Mesenchymal stem cell (in vitro differentiated cells and primary cell): ENCODE data around the gene PLN.

Source experiments
- DNase-seq: peaks from one replicate; pipeline ENCODE4 v3.0.0-alpha.2; 2013
- H2AFZ ChIP-seq: one replicate; pipeline ENCODE4 v1.6.1; 2013; ENCODE audit warnings: low read depth, mild to moderate bottlenecking, control low read depth, inconsistent platforms, low read length, moderate library complexity
- H2AK5ac ChIP-seq: 2 replicates; pipeline ENCODE4 v1.6.1; 2013; ENCODE audit warnings: low read length, moderate library complexity, mild to moderate bottlenecking, inconsistent platforms; ENCODE audit not compliant: severe bottlenecking
- H2BK120ac ChIP-seq: one replicate; pipeline ENCODE4 v1.6.1; 2013; ENCODE audit warnings: low read depth, mild to moderate bottlenecking, inconsistent platforms, low read length, moderate library complexity
- H2BK12ac ChIP-seq, 2 experiments: one replicate each; pipeline ENCODE4 v1.6.1; 2013; ENCODE audit warnings: inconsistent platforms in 2 of 2, low read length in 2 of 2, mild to moderate bottlenecking in 2 of 2, moderate library complexity in 2 of 2, control low read depth in 1 of 2
- H2BK15ac ChIP-seq: one replicate; pipeline ENCODE4 v1.6.1; 2013; ENCODE audit warnings: mild to moderate bottlenecking, low read depth, inconsistent platforms; ENCODE audit not compliant: poor library complexity, severe bottlenecking
- H2BK5ac ChIP-seq: 2 replicates; pipeline ENCODE4 v1.6.1; 2013; ENCODE audit warnings: low read depth, mild to moderate bottlenecking, low read length, control low read depth, inconsistent platforms; ENCODE audit not compliant: poor library complexity, severe bottlenecking
- H3K14ac ChIP-seq, 2 experiments: one replicate each; pipeline ENCODE4 v1.6.1; 2013; ENCODE audit warnings: inconsistent platforms in 2 of 2, low read length in 2 of 2, control low read depth in 1 of 2, mild to moderate bottlenecking in 1 of 2, moderate library complexity in 1 of 2
- H3K18ac ChIP-seq, 2 experiments: one replicate each; pipeline ENCODE4 v1.6.1; 2013; ENCODE audit warnings: inconsistent platforms in 2 of 2, low read length in 2 of 2, control low read depth in 1 of 2, low read depth in 1 of 2, mild to moderate bottlenecking in 1 of 2
- H3K23ac ChIP-seq, 2 experiments: one replicate each; pipeline ENCODE4 v1.6.1; 2013; ENCODE audit warnings: inconsistent platforms in 2 of 2, low read length in 2 of 2, mild to moderate bottlenecking in 2 of 2, moderate library complexity in 2 of 2, control low read depth in 1 of 2
- H3K27ac ChIP-seq: 2 replicates; pipeline ENCODE4 v1.5.1; 2013; ENCODE audit warnings: mild to moderate bottlenecking, moderate library complexity, low read length, control low read depth, inconsistent platforms; ENCODE audit not compliant: poor library complexity, severe bottlenecking
- H3K27me3 ChIP-seq, 2 experiments: 2 replicates each; pipeline versions ENCODE4 v1.6.1 to v1.7.0; 2013; ENCODE audit warnings: low read length in 2 of 2, mild to moderate bottlenecking in 2 of 2, moderate library complexity in 2 of 2, control low read depth in 1 of 2, inconsistent platforms in 1 of 2; ENCODE audit not compliant: control insufficient read depth in 1 of 2, insufficient read depth in 1 of 2
- H3K36me3 ChIP-seq, 2 experiments: 2 replicates each; pipeline versions ENCODE4 v1.6.1 to v1.7.0; 2013; ENCODE audit warnings: low read length in 2 of 2, control low read depth in 1 of 2, inconsistent platforms in 1 of 2, low read depth in 1 of 2, mild to moderate bottlenecking in 1 of 2; ENCODE audit not compliant: insufficient read depth in 2 of 2, control insufficient read depth in 1 of 2
- H3K4ac ChIP-seq, 2 experiments: one replicate each; pipeline ENCODE4 v1.6.1; 2013; ENCODE audit warnings: inconsistent platforms in 2 of 2, low read length in 2 of 2, mild to moderate bottlenecking in 2 of 2, moderate library complexity in 2 of 2, control low read depth in 1 of 2, low read depth in 1 of 2
- H3K4me1 ChIP-seq: 2 replicates; pipeline ENCODE4 v1.6.1; 2013; ENCODE audit warnings: low read depth, low read length, control low read depth; ENCODE audit not compliant: control insufficient read depth, insufficient read depth
- H3K4me2 ChIP-seq: 2 replicates; pipeline ENCODE4 v1.6.1; 2013; ENCODE audit warnings: low read length, mild to moderate bottlenecking, inconsistent platforms; ENCODE audit not compliant: poor library complexity, severe bottlenecking
- H3K4me3 ChIP-seq, 2 experiments: 2 replicates each; pipeline versions ENCODE4 v1.5.1 to v1.7.0; 2013; ENCODE audit warnings: low read length in 2 of 2, mild to moderate bottlenecking in 2 of 2, control low read depth in 1 of 2, low read depth in 1 of 2; ENCODE audit not compliant: insufficient read depth in 1 of 2
- H3K79me1 ChIP-seq: replicated peaks from 2 replicates; pipeline ENCODE4 v1.6.1; 2013; ENCODE audit warnings: mild to moderate bottlenecking, control low read depth, low read length, inconsistent platforms; ENCODE audit not compliant: poor library complexity, severe bottlenecking
- H3K9ac ChIP-seq: 2 replicates; pipeline ENCODE4 v1.7.0; 2013; ENCODE audit warnings: mild to moderate bottlenecking, low read length, moderate library complexity
- H3K9me3 ChIP-seq: 2 replicates; pipeline ENCODE4 v1.7.0; 2013; ENCODE audit warnings: mild to moderate bottlenecking, low read length; ENCODE audit not compliant: control insufficient read depth
- H4K8ac ChIP-seq: one replicate; pipeline ENCODE4 v1.6.1; 2013; ENCODE audit warnings: inconsistent platforms, mild to moderate bottlenecking, low read length, moderate library complexity
- H4K91ac ChIP-seq: one replicate; pipeline ENCODE4 v1.6.1; 2013; ENCODE audit warnings: mild to moderate bottlenecking, low read length, inconsistent platforms
- WGBS: methylation state at CpG from one replicate; pipeline ENCODE4 v1.1.7; 2013; ENCODE audit warnings: mixed read lengths; 5-methylcytosine and 5-hydroxymethylcytosine counted together

Gene PLN

DNA sequence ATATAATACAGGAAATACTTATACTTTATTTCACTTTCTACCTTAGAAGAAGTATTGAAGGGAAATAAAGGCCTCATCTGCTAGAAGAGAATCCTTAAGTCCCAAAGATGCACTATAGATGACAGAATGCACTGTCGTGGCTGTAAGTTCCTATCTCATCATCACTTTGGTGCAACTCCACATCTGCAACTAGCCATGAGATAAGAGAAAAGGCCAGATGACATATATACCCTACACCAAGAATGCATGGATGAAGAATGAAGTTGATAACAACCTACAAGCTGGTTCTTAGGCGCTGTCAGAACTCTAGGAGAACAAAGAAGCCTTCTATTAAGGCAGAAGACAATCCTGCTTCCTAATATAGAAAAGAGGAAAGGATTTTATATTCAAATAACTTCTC lies 11.6 kb upstream of the PLN start:
- Histone ChIP-seq H2AFZ (no peak overlapping the region), H4K8ac (no peak overlapping the region), H2BK120ac (no peak overlapping the region), H3K4ac (peak overlapping the region in 1 of 2 experiments; percentile 37), H3K14ac (no peak overlapping the region), H3K4me2 (no peak overlapping the region), H2BK12ac (no peak overlapping the region), H4K91ac (no peak overlapping the region), H2AK5ac (no peak overlapping the region), H3K4me3 (no peak overlapping the region), H3K27me3 (no peaks in the 10 kb centered on the region), H3K9me3 (peaks cover under 1% of the 10 kb centered on the region), H2BK15ac (no peak overlapping the region), H3K23ac (no peak overlapping the region), H3K36me3 (no peaks in the 10 kb centered on the region), H3K4me1 (no peaks in the 10 kb centered on the region), H3K18ac (no peak overlapping the region), H3K79me1 (peaks cover 7% of the 10 kb centered on the region), H3K27ac (no peak overlapping the region), H2BK5ac (no peak overlapping the region), H3K9ac (no peak overlapping the region)
- no peak for DNase-seq
- 78% methylated on average over 2 of the region's 2 CpGs for WGBS

GRCh38 chr6:118537574-118537973 lies 10.5 kb upstream of the PLN start:
- 67% methylated on average over 1 of the region's 2 CpGs for WGBS
- no peak overlapping the region for H2AFZ ChIP-seq
- H2BK120ac ChIP-seq = no peak overlapping the region
- H3K36me3 ChIP-seq = no peaks in the 10 kb centered on the region
- H2BK5ac ChIP-seq = no peak overlapping the region
- peak; percentile 37 for DNase-seq
- H2BK15ac ChIP-seq = no peak overlapping the region
- no peak overlapping the region for H3K14ac ChIP-seq
- no peaks in the 10 kb centered on the region for H3K9me3 ChIP-seq
- H4K8ac ChIP-seq = no peak overlapping the region
- H3K9ac ChIP-seq = no peak overlapping the region
- no peaks in the 10 kb centered on the region for H3K4me1 ChIP-seq
- peaks cover 5% of the 10 kb centered on the region for H3K79me1 ChIP-seq
- H4K91ac ChIP-seq = no peak overlapping the region
- H3K4me3 ChIP-seq = no peak overlapping the region
- H2AK5ac ChIP-seq = no peak overlapping the region
- no peak overlapping the region for H2BK12ac ChIP-seq
- no peaks in the 10 kb centered on the region for H3K27me3 ChIP-seq
- H3K4me2 ChIP-seq = no peak overlapping the region
- no peak overlapping the region for H3K4ac ChIP-seq
- H3K18ac ChIP-seq = no peak overlapping the region
- no peak overlapping the region for H3K27ac ChIP-seq
- no peak overlapping the region for H3K23ac ChIP-seq

DNA sequence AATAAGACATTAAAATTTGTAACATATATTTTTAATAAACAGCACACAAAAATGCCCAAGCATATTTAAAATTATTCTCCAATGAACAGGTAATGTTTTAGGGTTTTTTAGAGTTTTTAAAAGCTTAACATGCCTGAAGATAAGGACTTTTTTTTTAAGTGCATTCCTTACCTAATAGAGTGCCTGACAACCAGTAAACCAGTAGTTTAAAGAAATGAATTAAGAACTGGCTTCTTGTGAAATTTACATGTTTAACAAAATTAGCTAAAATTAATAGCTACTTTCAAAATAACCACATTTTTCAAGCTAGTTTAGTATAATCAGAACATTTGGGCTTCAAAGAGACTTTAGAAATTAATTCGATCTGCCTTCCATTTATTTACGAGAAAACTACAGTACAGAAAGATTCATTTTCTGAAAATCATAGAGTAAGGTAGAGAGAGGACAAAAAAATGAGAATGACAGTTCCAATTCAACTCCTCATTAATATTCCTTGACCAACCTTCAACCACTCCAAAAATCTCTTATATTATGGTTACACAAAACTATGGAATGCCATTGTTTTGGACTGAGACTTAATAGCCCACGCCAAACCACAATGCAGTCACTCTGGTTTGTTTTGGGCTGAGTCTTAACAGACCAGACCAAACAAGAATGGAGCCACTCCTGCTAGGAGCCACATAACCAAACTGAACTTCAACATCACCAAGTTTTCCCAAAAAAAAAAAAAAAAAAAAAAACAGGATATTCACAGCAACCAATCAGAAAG lies 5.7 kb upstream of the PLN start:
- H2BK15ac ChIP-seq = no peak overlapping the region
- no peak overlapping the region for H2AFZ ChIP-seq
- no peak overlapping the region for H3K18ac ChIP-seq
- no peak overlapping the region for H3K14ac ChIP-seq
- no peak overlapping the region for H3K9ac ChIP-seq
- H2BK12ac ChIP-seq = no peak overlapping the region
- no peaks in the 10 kb centered on the region for H3K9me3 ChIP-seq
- H3K4ac ChIP-seq = no peak overlapping the region
- no peak overlapping the region for H3K23ac ChIP-seq
- no peak overlapping the region for H4K8ac ChIP-seq
- WGBS = 89% methylated on average over 1 of the region's 3 CpGs
- no peak for DNase-seq
- H3K79me1 ChIP-seq = no peaks in the 10 kb centered on the region
- no peak overlapping the region for H4K91ac ChIP-seq
- no peak overlapping the region for H2BK120ac ChIP-seq
- no peak overlapping the region for H3K4me3 ChIP-seq
- no peak overlapping the region for H2AK5ac ChIP-seq
- H3K36me3 ChIP-seq = no peaks in the 10 kb centered on the region
- no peaks in the 10 kb centered on the region for H3K27me3 ChIP-seq
- H2BK5ac ChIP-seq = no peak overlapping the region
- no peak overlapping the region for H3K27ac ChIP-seq
- no peaks in the 10 kb centered on the region for H3K4me1 ChIP-seq
- H3K4me2 ChIP-seq = no peak overlapping the region

DNA sequence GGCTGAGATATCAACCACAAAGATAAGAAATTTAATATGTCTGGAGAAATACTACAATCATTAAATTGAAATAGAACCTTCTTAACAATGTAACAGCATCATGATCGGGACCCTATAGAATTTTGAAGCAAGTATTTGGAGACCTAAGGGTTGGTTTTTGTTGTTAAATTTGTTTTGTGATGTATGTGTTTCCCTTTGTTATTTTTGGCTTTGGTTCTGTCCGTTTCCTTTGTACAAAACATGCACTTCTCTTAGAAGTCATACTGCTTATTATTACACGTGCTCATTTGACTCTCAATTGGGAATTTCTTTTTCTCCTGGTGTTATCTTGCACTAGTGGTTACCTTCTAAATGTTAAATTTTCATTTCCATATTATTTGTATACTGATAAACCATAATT lies 4.0 kb upstream of the PLN start:
- Histone ChIP-seq H3K18ac (no peak overlapping the region), H3K23ac (no peak overlapping the region), H3K9me3 (no peaks in the 10 kb centered on the region), H2AFZ (no peak overlapping the region), H3K14ac (no peak overlapping the region), H3K4me1 (no peaks in the 10 kb centered on the region), H2BK15ac (no peak overlapping the region), H3K27ac (no peak overlapping the region), H3K9ac (no peak overlapping the region), H2BK120ac (no peak overlapping the region), H2BK12ac (no peak overlapping the region), H3K36me3 (no peaks in the 10 kb centered on the region), H4K8ac (no peak overlapping the region), H3K4me3 (no peak overlapping the region), H3K4me2 (no peak overlapping the region), H3K4ac (no peak overlapping the region), H2AK5ac (no peak overlapping the region), H2BK5ac (no peak overlapping the region), H3K79me1 (no peaks in the 10 kb centered on the region), H4K91ac (no peak overlapping the region), H3K27me3 (no peaks in the 10 kb centered on the region)
- no peak for DNase-seq
- WGBS = 100% methylated on average over 1 of the region's 3 CpGs
